GM12892 (cell line): ENCODE measurements around the gene GMFB.
"Not testable (repeated sequence)": the region's sequence is repeated elsewhere in the genome, so short reads cannot be mapped to it uniquely, and the experiment has no call there.

ENCODE experiments used
- DNase-seq: peaks from one replicate; pipeline ENCODE4 v3.0.0; 2011; ENCODE audit not compliant: insufficient read length
- FAIRE-seq: peaks from 2 replicates; lab custom pipeline; 2011; peaks lifted over from hg19 to GRCh38; lab: Jason Lieb, UNC
- POLR2A ChIP-seq: IDR thresholded peaks from 2 replicates; pipeline ENCODE4 v1.6.1; 2011; ENCODE audit warnings: low read depth, low read length, control low read depth
- POLR2AphosphoS5 ChIP-seq: IDR thresholded peaks from 2 replicates; pipeline ENCODE4 v1.6.1; 2011; ENCODE audit warnings: low read depth, low read length, control low read depth
- TAF1 ChIP-seq: IDR thresholded peaks from 2 replicates; pipeline ENCODE4 v1.6.1; 2011; ENCODE audit warnings: low read depth, mild to moderate bottlenecking, control low read depth, low read length, borderline replicate concordance

The GMFB gene

DNA sequence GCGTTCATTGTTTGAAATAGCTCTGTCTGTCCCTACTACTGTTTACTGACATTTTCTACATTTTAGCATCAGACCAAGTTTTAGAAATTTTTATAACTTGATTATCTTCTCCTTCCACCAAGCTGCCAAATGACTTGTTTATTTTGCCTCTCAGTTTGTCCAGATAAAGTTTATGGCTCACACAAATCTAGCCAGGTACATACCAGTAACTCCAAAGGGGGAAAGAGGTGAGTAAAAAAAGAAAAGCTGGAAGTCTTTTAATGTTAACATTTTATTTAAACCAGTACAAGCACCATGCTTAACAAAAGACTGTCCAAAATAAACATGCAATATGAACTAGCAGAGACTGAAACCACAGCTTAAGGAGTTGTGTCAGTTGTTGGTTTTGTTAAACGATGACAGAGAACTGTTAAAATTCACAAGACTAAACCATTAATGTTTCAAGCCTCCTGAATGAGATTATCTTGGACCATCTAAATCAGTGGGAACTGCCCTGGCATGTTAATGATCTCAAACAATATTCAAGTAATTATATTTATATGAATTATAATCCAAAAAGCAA lies 14.5 kb downstream of the GMFB start:
- no peak for DNase-seq
- FAIRE-seq, result no peak
- TF ChIP-seq POLR2A (no peak), TAF1 (no peak), POLR2AphosphoS5 (no peak)

DNA sequence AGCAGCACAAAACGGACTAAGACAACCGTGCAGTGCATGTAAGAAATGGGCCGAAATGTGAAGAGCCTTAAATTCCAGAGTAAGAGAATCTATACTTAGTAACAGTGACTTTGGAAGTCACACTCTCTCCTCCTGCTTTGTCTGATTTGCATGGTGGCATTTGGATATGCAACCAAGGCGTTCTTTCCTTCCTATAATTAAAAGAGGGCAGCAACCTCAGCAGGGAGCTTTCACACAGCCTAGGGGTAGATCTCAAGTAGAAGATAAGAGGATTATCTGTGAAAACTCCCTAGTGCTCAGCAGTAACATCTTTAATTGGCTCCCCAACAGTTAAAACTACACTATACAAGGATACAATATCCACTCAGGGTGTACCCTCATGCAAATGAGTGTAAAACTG lies 16.5 kb downstream of the GMFB start:
- no peak for TF ChIP-seq POLR2AphosphoS5
- no peak for TF ChIP-seq TAF1
- TF ChIP-seq POLR2A, result no peak
- DNase-seq, result no peak
- no peak for FAIRE-seq

DNA sequence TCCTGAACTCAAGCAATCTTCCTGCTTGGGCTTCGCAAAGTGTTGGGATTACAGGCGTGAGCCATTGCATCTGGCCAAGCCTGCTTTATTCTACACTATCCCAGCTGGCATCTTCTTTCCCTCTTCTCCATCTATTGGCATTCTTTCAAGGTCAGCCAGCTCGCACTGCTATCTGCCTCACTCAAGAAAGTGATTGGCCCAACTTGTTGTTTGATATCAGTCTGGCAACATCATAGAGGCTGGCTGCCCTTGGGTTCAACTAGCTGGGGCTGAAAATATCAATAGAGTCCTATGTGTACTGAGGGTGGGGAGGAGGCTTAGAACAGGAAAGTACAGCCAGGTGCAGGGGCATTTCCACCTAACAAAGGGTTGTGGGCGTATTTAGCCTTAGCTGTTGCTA lies 17.1 kb downstream of the GMFB start:
- TF ChIP-seq POLR2AphosphoS5, result no peak
- TF ChIP-seq POLR2A, result no peak
- no peak for TF ChIP-seq TAF1
- FAIRE-seq (no peak), DNase-seq (no peak)

DNA sequence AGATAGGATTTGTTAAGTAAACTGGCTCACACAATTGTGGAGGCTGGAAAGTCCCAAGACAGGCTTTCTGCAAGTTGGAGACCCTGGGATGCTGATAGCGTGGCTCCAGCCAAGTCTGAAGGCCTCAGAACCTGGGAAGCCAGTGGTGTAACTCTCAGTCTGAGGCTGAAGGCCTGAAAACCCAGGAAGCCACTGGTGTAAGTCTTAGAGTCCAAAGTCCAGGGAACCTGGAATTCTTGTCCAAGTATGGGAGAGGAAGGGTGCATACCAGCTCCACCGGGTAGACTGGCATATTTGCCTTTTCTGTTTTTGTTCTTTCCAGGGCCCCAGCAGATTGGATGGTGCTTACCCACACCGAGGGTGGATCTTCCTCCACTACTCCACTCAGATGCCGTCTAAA lies 18.1 kb downstream of the GMFB start:
- FAIRE-seq (no peak), DNase-seq (no peak)
- TF ChIP-seq TAF1, result no peak
- TF ChIP-seq POLR2AphosphoS5, result no peak
- TF ChIP-seq POLR2A, result no peak

DNA sequence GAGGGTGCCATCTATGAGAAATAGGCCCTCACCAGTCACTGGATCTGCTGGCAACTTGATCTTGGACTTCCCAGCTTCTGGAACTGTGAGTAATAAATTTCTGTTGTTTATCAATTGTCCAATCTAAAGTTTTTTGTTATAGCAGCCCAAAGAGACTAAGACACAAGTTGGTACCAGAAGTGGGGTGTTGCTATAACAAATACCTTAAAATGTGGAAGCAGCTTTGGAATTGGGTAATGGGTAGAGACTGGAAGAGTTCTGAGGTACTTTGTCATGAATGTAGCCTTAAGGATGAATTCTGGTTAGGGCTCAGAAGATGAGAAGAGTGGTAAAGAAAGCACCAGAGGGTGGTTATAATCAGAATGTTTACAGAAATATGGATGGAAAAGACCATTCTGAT lies 21.5 kb downstream of the GMFB start:
- TF ChIP-seq POLR2A (no peak), TAF1 (no peak), POLR2AphosphoS5 (no peak)
- no peak for FAIRE-seq
- DNase-seq, result no peak

DNA sequence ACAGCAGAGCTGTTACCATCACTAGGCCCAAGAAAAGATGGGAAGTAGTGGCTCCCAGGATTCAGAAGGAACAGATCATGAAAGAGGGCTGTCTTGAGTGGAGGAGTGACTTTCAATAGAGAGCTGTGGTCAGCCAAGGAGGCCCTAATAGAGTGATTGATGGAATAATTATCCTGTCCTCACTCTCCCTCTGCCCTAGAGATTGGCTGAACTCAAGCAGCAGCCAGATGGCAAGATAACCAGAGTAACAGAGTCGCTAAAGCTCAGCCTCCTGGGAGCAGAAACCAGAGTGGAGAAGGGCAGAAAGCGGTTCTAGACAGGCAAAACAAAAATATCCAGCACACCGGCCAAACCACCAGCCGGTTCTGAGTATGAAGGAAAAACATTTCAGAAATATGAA lies 23.1 kb downstream of the GMFB start:
- FAIRE-seq (no peak), DNase-seq (no peak)
- TF ChIP-seq TAF1 (no peak), POLR2AphosphoS5 (no peak), POLR2A (no peak)

DNA sequence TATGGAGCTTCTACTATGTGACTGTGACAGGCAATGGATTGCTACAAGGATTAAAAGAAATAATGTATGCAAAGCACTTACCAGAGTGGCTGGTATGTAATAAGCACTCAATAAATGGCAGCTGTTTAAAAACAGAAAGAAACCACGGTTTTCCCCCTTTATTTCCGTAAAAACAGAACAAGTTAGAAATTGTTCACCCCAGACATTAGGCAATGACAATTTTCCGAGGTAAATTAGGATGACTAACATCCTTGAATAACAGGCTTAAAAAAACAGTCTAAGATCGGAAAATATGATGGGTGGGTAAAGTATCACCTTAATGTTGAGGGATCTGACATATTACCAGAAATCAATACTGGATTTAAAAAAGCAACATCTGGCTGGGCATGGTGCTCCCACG lies 26.7 kb downstream of the GMFB start:
- no peak for DNase-seq
- no peak for TF ChIP-seq POLR2AphosphoS5
- no peak for TF ChIP-seq POLR2A
- TF ChIP-seq TAF1, result no peak
- no peak for FAIRE-seq

DNA sequence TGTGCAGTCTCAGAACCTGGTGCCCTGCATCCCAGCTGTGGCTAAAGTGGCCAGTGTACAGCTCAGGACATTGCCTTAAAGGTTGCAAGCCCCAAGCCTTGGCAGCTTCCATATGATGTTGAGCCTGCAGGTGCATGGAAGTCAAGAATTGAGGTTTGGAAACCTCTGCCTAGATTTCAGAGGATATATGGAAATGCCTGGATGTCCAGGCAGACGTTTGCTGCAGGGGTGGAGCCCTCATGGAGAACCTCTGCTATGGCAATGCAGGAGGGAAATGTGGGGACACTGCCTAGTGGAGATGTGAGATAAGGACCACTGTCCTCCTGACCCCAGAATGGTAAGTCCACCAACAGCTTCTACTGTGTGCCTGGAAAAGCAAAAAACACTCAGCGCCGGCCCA lies 29.7 kb downstream of the GMFB start:
- TF ChIP-seq TAF1 (no peak), POLR2AphosphoS5 (no peak), POLR2A (no peak)
- FAIRE-seq (no peak), DNase-seq (no peak)

DNA sequence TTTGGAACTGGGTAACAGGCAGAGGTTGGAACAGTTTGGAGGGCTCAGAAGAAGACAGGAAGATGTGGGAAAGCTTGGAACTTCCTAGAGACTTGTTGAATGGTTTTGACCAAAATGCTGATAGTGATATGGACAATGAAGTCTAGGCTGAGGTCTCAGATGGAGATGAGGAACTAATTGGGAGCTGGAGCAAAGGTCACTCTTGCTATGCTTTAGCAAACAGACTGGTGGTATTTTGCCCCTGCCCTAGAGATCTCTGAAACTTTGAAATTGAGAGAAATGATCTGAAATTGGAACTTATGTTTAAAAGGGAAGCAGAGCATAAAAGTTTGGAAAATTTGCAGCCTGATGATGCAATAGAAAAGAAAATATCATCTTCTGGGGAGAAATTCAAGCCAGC lies 30.2 kb downstream of the GMFB start:
- not testable (repeated sequence) for FAIRE-seq, DNase-seq

DNA sequence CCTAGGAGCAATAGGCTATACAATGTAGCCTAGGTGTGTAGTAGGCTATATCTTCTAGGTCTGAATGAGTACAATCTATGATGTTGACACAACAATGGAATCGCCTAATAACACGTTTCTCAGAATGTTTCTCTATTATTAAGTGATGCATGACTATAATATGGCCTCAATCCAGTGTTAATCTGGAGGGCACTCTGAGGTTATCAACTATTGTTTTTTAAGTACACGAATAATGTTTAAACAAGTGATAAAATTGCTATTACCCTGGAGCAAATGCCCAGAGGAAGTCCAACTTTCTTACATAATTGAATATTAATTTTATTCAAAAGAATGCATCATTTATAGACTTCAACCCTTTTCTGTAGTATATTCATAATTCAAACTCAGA lies 31.2 kb downstream of the GMFB start:
- no peak for TF ChIP-seq POLR2AphosphoS5
- TF ChIP-seq TAF1, result no peak
- TF ChIP-seq POLR2A, result no peak
- FAIRE-seq (no peak), DNase-seq (no peak)

DNA sequence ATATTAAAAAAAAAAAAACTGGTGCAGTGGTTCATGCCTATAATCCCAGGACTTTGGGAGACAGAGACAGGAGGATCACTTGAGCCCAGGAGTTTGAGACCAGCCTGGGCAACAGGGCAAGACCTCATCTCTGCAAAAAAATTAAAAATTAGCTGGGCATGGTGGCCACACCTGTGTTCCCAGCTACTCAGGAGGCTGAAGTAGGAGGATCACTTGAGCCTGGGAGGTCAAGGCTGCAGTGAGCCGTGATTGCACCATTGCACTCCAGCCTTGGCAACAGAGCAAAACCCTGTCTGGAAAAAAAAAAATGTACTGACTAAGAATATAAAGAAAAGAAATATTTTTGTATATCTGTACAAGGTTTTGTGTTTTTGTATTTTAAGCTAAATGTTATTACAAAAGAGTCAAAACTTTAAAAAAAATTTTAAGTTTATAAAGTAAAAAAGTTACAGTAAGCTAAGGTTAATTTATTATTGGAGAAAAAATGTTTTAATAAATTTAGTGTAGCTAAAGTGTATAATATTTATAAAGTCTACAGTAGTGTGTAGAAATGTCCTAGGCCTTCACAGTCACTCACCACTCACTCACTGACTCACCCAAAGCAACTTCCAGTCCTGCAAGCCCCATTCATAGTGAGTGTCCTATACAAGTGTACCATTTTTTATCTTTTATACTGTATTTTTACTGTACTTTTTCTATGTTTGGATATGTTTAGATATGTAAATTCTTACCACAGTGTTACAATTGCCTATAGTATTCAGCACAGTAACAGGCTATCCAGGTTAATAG lies 31.8 kb downstream of the GMFB start:
- not testable (repeated sequence) for DNase-seq, FAIRE-seq

DNA sequence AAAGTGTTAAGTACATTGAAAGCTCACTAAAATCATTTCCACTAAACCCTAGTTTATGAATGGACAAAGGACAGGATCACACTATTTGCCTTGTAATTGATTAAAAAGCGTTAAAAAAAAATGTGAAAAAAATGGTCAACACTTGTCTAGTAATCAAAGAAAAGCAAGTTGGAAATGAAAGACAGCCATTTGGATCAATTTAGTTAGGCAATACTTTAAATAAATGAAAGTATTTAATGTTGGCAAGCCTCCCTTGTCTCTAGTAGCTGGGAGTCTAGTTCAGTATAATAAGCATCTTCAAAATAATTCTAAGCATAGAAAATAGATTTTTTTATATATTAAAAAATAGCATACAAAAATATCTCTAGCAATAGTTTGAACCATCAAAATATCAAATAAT lies 33.4 kb downstream of the GMFB start:
- FAIRE-seq (no peak), DNase-seq (no peak)
- TF ChIP-seq TAF1 (no peak), POLR2A (no peak), POLR2AphosphoS5 (no peak)

DNA sequence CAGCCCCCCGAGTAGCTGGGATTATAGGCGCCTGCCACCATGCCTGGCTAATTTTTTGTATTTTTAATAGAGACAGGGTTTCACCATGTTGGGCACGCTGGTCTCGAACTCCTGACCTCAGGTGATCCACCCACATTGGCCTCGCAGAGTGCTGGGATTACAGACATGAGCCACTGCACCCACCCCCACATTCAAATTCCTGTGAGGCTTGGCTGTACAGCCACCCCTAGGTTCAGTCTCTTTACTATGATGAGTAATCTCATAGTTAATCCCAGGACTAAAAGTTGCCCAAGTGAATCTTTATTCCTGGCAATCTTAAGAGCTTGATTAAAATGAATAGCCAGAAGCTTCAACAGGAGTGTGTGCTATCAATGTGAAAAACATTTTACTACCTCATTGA lies 34.8 kb downstream of the GMFB start:
- DNase-seq, FAIRE-seq: not testable (repeated sequence)
